ENCODE results near the gene INA. TPM values are rescaled to one million over a fixed set of nuclear protein-coding genes. Genes with fewer than 3 reads are reported as not detected.

INA gene
- total RNA-seq, 1 donor from 2014 or later, result 2.0 TPM

DNA sequence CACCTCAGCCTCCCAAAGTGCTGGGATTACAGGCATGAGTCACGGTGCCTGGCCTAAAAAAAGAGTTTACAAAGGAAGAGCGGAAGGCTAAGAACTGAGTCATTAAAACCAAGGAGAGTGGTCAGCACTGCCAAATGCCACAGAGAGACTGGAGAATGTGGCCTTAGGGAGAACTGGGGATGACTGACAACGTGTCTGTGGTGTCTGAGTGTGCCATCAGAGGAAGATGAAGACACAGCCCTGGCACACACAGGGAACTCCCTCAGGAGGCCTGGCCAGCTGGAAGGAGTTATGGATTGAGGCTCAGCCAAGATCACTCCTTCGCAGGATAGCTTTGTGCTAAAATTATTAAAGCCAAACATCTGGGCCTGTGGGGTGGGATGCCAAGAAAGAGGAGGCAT, 3.9 kb upstream of the INA start:
- DNase-seq (ENCODE audit: low spot score), result no peak

DNA sequence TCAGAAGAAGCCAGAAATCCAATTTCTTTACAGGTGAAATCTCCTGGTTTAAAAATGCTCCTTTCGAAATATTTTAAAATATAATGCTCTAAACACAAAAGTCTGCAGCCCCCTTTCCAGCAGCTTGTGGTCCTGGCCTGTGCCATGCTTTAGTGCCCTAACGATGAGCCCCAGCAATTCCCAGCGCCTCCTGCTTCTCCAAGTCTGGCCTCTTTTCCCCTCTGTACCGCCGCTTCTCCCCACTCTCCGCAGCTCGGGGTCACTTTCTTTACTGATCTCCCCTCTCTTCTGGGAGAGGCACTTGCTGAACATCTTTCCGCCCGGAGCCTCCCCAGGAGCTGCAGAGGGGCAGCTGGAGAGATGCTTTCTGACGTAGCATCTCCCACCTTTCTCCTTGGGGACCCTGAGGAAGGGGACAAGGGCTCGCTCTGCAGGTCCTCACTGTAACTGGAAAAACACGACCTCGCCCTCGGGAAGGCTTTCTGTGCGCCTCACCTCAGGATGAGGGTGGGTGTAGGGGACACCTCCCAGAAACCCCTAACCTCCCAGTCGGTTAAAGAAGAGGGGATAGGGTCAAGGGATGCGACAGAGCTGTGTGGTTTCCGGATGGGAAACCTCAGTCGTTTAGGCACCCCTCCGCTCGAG, 565 bp upstream of the INA start:
- DNase-seq (ENCODE audit: low spot score), result no peak

DNA sequence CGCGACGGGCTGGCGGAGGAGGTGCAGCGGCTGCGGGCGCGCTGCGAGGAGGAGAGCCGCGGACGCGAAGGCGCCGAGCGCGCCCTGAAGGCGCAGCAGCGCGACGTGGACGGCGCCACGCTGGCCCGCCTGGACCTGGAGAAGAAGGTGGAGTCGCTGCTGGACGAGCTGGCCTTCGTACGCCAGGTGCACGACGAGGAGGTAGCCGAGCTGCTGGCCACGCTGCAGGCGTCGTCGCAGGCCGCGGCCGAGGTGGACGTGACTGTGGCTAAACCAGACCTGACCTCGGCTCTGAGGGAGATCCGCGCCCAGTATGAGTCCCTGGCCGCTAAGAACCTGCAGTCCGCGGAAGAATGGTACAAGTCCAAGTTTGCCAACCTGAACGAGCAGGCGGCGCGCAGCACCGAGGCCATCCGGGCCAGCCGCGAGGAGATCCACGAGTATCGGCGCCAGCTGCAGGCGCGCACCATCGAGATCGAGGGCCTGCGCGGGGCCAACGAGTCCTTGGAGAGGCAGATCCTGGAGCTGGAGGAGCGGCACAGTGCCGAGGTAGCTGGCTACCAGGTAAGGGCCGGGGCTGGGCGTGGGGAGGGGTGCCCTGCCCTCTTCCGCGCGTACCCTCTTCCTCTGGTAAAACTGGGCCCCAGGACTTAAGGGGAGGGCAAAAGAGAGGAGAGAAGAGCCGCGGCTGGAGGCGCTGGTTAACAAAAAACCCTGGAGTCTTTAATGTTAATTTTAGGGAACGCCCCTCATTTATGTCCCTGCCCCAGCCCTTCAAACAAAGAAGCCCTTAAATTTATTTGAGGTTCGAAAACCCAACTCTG, 987 bp downstream of the INA start:
- no peak for DNase-seq (ENCODE audit: low spot score)

DNA sequence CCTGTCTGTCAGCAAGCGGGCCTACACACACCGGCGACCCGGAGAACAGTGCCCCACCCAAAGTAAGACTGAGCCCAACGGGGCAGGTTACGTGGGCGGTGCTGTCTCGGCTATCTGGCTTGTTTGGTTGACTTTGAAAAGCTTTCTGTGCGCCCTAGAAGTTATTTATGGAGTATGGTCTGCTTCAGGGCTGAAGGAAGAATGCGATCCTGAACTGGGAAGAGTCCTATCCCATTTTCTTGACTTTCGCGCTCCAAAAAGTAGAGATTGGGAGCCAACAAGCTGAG, 1.5 kb downstream of the INA start:
- no peak for DNase-seq (ENCODE audit: low spot score)

DNA sequence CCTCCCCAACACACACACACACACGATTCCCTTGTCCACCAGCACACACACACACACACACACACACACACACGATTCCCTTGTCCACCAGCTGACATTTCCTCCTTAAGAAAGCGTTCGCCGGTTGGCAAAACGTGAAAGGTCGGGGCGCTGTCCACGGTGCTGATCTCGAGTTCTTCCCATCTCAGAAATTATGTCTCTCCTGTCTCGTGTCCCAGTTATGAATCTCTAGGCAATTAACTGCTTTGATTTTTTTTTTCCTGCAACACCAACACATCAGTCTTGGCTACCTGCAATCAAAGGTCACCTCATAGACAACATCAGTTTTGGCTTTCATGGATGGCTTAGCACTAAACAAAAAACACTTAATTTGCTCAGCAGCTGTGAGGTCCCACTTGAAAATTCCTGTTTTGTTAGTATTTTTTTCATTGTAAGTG, 1.9 kb downstream of the INA start:
- DNase-seq (ENCODE audit: low spot score), result peak; percentile 48

DNA sequence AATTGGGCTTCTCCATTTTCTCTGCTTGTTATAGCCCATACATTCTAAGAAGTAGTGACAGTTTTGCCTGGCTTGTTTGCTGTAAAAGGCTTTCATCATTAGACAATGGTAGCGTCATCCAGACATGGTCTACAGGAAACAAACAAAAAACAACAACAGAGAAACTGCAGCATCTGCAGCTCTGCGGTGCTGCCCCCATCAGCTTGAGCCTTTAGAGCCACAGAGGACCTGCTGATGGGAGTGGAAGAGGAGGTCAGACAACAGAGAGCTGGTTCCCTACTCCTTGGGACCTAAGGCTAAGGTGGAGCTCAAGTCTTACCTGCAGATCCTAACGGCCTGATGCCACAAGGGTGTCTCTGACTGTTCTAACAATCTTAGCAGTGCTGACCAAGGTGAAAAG, 3.1 kb downstream of the INA start:
- no peak for DNase-seq (ENCODE audit: low spot score)

DNA sequence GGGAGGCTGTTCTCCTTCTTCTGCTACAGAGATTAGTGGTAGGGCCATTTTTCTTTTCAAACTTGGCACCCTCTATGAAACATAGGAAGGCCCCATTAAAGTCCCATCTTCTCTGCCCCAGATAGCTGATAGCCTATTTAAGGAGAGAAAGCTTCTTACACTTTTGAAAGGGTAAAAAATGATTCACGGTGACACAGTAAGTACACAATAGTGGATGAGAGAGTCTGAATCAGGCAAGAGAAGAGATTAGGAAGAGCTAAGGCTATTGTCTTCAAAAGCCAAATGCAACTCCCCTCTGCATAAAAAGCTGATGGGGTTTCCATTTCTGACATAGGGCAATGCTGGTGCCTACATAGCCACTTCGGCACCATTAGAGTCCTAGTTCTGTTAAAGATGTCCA, 3.6 kb downstream of the INA start:
- DNase-seq (ENCODE audit: low spot score), result no peak

DNA sequence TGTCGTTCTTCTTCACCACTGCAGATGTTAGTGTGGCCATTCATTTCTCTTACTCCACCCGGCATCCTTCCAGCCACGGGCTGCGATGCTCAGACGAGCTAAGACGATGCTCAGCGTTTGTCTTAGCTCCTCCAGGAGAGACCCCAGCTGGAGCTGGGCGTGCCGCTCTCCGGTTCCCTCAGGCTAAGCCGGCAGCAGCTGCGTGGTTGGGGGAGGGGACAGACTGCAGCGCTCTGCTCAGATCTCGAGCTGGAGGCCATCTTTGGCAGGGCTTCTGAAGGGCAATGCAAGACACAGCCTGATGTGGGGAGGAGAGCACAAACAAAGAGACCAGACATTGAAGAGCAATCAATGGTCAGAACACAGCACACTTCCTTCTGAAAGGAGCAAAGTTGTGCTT, 4.8 kb downstream of the INA start:
- no peak for DNase-seq (ENCODE audit: low spot score)

DNA sequence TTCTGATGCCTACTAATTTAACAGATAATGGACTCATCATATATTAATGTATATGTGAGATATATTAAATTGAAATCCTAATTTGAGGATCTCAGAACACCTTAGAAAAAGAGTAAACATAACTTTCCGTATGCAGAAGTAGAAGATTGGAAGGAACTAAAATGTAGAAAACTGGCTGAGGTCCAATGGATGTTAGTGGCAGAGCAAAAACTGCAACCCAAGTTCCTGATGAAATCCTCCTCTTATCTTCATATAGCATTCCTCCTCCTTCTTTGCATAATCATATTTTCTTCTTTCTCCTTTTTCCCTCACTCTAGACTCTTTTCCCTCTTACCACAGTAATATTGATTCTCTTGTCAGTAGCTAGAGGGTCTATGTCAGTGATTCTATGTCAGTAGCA, 6.0 kb downstream of the INA start:
- DNase-seq (ENCODE audit: low spot score), result no peak

DNA sequence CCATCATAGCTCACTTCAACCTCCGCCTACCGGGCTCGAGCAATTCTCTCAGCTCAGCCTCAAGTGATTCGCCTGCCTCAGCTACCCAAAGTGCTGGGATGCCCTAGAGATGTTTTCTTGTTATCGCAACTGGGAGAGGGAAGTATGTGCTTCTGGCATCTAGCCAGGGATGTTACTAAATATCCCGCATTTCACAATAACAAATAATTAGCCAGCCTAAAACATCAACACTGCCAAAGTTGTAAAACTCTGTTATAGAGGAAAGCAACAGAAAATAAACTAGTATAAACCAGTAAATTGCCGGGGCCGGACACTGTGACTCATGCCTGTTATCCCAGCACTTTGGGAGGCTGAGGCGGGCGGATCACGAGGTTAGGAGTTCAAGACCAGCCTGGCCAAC, 7.2 kb downstream of the INA start:
- no peak for DNase-seq (ENCODE audit: low spot score)

DNA sequence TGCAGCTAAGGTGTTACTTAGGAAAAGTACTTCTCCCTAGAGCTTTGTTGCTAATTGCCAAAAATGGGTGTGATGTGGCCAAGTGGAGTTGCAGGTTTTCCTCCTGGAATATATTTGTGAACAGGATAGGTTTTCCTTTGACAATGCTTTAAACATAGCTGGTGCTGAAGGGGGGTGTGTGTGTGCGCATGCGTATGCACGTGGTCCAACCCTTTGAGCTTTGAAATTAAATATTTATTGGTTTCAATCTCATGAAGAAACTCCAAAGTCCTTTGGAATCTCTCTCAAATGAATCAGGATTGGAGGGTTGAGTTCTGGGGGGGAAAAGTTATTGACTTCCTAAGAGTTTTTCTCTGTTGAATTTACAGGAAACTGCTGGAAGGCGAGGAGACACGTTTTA, 11.1 kb downstream of the INA start:
- DNase-seq (ENCODE audit: low spot score), result no peak

DNA sequence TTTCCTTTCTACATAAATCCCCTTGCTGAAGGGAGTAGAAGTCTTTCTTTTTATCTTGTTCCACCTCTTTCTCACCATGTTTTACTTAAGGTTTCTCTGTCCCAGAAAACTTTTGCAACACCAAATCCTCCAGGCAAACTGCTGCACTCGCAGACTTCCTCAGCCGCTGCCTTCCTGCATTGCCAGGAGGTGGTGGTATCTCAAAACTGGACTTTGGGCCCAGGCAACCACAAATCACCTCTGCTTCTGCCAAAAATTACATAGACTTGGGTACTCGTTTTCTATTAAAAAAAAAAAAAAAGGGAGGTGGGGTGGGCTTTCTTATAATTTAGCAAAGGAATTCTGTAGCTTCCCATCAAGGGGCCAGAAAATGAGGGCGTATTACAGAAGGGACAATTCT, 14.7 kb downstream of the INA start:
- no peak for DNase-seq (ENCODE audit: low spot score)

DNA sequence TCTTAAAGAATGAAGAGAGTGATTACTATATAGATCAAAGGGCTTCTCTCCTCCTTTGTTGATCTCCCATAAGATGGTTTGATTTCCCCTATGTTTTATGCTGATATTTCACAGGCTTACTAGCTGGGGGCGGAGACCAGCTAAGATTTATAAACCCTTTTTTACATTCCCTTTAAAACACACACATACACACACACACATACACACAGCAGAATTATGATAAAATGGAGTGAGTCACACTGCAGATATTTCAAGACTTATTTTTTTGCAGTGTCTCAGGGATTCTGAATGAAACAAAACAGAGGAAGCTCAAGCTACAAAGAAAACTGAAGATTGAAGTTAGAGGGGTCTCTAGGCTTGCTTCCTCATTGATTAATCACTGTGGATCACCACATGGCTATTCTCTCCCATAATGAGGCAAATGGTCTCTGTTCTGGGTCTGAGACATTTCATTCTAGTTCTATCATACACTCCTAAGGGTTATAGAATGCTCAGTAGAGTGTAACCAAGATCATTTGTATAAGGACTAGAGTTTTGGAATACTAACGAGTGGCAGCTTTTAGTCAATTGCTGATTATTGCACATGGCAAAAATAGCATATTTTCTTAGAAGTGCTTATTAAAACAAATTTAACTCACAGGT, 18.6 kb downstream of the INA start:
- no peak for DNase-seq (ENCODE audit: low spot score)

DNA sequence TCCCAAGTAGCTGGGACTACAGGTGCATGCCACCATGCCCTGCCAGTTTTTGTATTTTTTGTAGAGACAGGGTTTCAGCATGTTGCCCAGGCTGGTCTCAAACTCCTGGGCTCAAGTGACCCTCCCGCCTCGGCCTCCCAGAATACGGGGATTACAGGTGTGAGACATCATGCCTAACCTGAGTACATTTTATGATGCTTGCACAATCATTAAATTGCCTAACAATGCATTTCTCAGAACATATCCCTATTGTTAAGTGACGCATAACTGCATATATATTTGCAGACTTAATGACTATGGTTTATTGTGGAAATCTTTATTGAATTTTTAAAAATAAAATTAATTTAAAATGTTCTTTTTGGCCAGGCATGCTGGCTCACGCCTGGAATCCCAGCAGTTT, 30.7 kb downstream of the INA start:
- DNase-seq (ENCODE audit: low spot score), result no peak

DNA sequence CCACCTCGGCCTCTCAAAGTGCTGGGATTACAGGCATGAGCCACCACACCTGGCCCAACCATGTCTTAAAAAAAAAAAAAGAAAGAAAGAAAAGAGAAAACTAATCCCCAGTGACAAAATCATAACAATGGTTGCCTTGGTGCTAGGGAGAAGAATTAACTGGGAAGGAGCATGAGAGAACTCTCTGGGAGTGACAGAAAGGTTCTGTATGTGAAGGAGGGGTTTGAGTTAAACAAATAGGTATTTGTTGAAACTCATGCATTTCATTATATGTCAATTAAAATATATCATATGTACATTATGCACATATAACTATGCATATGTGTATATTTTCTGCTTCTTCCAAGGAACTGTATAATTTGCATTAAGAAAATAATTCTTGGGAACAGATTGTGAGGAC, 33.3 kb downstream of the INA start:
- DNase-seq (ENCODE audit: low spot score), result no peak

DNA sequence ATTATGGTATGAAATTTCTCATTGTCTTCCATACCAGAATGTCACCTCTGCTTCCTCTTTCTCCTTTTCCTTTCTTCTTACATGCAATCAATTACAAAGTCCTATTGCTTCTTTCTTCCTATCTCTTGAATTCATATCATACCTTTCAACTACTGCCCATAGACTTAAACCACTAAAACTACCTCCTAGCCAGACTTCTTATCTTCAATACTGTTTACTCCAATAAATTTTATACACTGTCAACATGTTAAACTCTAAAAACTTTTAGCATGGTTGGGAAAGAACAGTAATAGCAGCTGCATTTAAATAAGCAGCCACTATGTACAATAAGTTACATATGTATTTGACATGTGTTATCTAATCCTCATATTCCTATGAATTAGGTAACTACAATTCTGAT, 39.1 kb downstream of the INA start:
- no peak for DNase-seq (ENCODE audit: low spot score)

DNA sequence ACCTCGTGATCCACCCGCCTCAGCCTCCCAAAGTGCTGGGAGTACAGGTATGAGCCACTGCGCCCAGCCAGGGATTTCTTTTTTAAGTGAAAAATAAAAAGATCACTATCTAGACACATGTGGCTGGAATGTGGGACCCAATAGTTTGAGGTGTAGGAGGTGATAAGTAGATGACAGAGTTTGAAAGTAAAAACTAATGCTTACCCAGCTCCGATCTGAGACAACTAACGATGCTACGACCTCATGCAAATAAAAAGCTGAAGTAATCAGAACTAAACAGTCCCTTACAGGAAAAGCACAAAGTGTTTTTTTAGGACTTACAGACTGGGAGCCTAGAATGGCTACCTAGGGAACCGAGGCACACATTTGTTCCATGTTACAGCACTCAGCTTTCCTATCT, 51.0 kb downstream of the INA start:
- DNase-seq (ENCODE audit: low spot score), result no peak

DNA sequence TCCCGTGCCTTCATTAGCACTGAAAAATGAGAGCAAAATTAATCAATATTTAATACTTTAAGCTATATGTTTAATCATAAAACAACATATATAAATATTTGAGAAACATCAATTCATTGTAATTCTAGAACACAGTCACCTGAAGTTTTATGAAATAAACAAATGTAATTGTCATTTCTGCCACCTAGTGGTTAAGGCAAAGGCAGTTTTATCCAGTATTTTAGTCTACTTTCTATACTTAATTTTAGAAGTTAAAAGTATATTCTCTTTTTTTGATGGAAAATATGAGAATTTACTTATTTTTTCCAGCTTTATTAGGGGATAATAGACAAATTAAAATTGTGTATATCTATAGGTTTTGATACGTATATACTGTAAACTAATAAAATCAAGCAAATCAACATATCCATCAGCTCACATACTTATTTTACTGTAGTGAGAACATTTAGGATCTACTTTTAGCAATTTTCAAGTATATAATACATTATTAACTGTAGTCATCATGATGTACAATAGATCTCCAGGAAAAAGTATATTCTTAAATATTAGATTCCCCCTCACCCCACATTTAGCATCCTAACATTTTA, 57.1 kb downstream of the INA start:
- no peak for DNase-seq (ENCODE audit: low spot score)

DNA sequence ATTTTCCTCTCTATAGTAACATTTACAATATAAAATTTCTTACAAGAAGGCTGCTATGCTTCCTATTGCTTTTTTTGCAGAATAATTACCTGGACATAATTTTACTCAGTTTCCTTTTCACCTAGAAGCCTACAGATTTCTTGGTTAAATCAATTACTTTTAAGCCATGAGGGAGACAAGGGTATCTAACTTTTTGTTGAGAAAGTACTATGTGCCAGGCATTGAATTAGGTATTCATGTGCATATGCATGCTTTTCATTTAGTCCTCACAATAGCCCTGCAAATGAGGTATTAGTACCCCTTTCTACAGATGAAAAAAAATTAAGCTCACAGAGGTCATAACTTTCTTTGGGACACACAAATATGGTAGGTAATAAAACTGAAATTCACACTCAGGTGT, 57.6 kb downstream of the INA start:
- no peak for DNase-seq (ENCODE audit: low spot score)

DNA sequence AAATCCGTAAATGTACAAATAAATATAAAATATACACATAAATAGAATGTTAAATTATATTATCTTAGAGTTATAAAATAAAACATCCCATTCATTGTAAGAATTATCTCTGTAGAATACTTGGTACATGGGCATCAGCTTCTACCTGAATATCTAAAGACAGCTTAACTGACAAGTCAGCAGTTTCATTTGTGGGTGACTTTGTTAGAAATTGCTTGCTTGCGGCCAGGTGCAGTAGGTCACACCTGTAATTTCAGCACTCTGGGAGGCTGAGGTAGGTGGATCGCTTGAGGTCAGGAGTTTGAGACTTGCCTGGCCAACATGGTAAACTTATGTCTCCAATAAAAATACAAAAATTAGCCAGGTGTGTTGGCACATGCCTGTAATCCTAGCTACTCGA, 59.4 kb downstream of the INA start:
- no peak for DNase-seq (ENCODE audit: low spot score)

Measured in ureter (tissue), 1 donor.